Measurements from ENCODE around the gene GPS2.
A peak's percentile ranks its signal among the peaks of the same experiment; 100 is the strongest.

The GPS2 gene

DNA sequence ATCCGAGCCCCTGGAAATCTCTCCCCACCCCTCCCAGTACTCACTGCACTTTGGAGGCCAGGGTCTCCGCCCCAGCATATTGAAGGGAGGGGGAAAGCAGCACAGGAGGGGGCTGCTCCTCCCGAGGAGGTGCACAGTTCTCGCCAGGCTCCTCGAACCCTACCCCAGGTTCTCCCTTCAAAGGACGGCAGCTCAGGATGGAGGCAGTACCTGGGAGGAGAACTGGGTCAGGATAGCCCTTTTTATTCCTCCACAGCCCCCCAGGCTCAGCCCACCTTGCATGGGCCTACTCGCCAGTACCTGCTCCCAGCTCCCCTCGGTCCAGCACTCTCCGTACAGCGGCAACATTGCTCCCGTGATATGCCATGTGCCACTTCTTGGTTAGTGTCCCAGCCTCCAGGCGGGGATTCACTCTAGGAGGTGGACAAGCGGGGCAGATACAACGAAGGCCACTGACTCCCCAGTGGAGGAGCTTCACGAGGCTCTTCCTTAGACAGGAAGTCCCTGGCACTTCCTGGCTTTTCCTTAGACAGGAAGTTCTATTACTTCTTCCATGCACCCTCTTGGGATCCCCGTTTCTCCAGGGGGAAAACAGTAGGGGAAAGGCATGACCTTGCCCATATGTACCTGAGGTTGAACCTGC lies 2.1 kb upstream of the GPS2 start:
- DNase-seq (ENCODE audit: low spot score): no peak

DNA sequence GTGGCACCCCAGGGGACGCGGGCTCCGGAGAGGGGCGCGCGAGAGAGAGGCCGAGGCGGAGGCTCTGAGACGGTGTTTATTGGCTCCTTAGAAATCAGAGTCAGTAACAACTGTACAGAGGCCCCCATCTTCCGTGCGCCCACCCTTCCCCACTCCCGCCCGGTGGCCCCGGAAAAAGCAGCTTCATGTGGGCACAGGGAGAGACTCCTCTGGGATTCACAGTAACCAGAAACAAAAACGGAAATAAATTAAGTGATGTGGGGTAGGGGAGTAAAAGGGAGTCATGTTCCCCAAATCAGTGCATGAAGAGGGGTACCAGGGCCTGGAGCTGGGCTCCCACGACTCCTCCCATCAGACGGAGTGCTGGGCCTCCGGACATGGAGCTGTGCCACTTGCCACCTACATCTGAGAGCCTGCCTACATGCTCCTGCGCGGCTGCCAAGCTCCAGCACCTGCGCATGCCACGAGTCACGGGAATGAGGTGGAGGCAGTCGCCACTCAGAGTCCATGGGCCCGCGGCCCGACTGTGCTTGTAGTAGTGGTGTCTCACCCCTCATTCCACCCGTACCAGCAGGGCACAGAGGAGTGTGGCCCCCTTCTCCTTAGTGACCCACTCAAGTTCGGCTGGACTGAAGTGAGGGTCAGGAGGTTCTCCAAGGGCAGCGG lies 543 bp upstream of the GPS2 start:
- no peak for DNase-seq (ENCODE audit: low spot score)

DNA sequence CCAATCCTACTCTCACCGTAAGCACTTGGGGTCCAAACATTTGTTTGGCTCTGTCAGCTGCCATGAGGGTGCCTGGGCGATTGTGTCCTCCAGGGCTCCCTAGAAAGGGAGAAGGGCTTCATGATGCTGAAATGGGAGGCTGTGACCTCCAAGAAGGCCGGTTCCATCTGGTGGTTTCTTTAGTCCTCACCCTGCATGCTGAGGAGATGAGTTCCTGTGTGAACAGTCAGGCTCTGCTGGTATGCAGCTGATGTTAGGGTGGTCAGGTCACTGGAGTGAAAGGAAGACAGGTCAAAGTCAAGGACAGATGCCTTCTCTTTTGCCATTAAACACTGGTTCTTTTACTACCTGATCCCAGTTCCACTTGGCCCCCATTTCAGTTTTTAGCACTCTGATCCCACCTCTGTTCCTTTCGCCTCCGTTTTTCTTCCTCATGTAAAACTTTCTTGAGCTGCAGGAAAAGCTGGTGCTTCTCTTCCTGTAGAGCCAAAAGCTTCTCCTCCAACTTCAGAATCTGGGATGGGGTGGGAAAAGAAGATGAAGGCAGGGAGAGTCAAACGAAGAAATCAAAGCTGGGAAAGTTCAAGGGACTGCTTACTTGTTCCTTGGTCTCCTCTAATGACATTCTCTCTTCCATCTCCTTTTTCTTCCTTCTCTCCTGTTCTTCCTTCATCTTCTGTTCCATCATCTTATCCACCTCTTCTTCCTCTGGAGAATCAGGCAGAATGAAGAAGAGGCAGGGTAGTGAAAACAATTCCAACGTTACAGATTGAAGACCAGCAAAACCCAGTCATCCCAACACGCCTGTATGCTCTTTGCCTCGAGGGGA lies 1.1 kb downstream of the GPS2 start:
- no peak for DNase-seq (ENCODE audit: low spot score)

DNA sequence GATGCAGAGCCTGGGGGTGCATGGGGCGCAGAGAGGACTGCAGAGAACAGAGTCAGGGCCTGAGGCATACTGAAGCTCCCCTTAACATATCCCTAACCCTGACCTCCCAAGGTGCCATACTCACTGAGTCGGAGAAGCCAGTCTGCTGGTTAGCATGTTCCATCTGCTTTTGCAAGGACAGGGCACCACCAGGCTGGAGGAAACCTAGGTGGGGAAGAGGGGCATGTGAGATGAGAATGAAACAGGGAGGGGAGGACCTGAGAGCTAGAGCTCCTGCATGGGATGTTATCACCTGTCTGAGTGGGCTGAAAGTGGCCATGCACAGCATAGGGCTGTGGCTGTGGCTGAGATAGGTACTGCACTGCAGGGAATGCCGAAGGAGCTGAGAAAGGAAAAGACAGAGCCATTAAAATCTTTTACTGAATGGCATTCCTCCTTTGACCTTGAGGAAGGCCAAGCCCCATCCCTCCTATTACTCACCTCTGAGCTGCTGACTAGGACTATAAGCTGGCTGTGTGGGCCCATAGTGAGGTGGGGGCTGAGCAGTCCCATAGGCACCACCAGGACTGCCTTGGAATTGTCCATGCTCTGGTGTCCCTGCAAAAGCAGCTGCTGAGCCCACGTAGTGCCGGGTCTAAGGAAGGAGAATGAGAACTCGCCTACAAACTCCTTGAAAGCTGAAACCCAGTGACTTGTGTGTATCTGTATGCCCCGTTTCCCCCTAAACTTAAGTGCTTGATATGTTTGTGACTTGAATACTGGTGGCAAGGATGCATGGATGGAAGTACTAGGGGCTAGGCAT lies 1.9 kb downstream of the GPS2 start:
- no peak for DNase-seq (ENCODE audit: low spot score)

DNA sequence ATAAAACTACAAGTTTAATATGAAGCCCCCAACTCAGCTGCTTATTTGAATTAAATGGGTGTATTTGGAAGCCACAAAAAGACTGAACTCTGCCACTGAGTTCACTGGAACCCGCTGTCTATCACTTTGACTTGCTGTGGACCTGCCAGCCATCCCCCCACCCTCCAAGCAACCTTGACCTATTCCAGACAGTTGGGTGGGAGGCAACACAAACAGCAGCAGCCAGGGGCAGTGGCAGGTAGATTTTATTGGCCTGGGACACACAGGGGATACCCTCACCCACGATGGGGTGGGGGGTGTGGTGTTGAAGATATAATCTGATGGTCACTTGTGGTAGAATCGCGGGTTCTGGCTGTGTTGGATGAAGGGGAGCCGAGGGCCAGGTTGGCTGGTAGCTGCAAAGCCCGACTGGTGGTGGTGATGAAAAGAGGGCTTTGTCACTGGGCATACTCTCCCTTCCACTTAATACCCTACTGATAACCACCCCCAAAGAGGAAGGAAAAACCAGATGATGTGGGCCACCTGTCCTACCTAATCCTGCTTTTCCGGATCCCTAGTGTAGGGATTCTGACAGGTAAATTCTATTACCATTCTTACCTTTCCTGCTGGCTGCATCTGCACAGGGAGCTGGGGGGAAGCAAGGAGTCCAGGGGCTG lies 2.6 kb downstream of the GPS2 start:
- DNase-seq (ENCODE audit: low spot score): no peak

DNA sequence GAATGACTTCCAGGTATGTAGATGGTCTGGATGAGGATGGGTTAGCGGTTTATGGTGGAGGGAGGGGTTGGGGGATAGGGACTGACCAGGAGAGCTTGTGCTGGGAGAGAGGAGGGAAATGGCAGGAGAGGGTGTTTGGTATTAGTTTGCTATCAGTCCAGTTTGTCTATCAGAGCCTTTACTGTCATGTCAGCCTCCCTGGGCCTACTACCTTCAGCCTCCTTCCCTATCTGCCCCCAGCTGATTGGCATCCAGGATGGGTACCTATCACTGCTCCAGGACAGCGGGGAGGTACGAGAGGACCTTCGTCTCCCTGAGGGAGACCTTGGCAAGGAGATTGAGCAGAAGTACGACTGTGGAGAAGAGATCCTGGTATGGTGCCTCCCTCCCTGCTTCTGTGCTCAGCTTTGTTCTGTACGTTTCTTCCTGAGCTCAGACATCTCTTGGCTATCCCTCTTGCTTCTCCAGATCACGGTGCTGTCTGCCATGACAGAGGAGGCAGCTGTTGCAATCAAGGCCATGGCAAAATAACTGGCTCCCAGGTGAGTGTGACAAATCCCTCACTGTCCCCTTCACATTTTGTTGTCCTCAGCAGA lies 4.0 kb downstream of the GPS2 start:
- no peak for DNase-seq (ENCODE audit: low spot score)

DNA sequence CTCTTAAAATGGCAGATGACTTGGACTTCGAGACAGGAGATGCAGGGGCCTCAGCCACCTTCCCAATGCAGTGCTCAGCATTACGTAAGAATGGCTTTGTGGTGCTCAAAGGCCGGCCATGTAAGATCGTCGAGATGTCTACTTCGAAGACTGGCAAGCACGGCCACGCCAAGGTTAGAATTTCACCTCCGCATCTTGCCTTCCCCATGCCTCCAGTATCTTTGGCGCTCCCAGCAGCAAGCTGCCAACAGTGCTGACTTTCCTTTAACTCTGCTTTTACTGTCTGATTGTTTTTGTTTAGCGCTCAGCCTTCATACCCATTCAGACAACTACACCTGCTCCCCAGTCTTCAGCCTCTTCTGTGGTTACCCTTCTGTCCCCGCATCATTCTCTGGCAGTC lies 5.5 kb downstream of the GPS2 start:
- DNase-seq (ENCODE audit: low spot score): no peak

DNA sequence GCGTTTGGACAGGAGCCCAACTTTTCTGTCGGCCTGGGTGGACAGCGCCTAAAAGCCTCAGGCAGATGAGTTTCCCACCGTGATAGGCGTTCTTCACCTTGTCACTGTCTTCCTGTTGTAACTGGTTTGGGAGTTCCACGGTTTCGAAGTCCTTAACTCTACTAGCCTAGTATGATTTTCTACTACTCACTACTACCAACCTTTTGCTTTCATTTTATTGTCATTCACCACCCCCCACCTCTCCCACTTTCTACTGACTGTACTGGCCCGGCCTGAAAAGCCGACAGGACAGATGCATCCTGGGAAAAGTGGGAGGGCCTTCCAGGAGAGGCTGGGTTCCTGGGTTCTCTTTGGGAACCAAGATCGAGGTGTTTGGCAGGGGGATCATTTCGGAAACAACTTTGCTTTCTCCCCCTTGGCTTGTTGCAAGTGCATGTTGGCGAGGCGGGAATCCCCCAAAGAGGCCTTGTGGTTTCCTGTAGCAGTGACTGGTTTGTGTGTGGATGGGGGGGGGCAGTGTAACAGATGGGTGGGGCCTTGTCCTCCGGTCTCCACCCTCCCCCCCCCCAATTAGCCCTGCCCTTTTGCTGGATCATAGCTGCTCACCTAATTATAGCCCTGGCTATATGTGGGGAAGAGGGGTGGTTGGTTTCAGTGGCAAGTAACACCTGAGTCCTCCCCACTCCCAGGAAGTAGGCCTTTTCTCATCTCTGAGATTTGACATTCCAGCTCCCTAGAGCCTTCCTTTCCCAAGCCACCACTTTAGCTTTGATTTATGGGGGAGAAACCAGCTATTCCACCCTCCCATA lies 6.3 kb downstream of the GPS2 start:
- peak; percentile 79 for DNase-seq (ENCODE audit: low spot score)

DNA sequence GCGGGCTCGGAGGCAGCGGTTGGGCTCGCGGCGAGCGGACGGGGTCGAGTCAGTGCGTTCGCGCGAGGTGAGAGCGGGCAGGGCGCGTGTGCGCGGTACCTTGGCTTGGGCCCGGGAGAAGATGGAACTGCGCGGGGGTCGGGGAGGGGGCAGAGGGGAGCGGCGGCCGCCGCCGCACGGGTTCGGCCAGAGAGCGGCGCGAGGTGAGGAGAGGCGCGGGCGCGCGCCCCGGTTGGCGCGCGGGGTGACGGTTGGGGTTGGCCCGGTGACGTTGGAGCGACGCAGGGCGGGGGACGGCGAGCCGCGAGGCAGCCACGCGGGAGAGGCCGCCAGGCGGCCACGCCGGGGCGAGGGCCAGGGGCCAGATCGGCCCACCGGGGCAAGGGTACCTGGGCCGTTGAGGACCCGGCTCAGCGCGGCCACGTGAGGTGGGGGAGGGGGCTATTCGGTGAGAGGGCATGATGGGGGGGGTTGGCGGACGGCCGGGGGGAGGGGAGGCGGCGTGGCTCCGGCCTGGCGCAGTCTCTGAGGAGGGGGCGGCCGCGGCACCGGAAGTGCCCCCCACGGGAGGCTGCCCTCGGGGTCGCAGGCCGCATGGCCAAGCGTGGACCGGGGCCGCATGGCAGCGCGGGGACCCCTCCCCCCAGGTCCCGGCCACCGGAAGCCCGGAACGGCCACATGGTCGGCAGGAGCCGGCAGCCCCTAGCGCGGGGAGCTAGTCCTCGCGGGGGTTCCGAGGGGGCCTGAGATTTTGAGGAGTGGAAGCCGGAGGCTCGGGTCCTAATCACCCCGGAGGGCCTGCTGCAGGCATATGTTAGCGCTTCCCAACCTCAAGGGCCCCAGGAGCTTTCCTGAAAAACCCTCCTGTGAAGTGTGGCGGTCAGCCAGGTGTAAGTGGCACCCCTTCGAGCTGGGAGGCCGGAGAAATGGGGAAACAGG lies 7.2 kb downstream of the GPS2 start:
- no peak for DNase-seq (ENCODE audit: low spot score)

DNA sequence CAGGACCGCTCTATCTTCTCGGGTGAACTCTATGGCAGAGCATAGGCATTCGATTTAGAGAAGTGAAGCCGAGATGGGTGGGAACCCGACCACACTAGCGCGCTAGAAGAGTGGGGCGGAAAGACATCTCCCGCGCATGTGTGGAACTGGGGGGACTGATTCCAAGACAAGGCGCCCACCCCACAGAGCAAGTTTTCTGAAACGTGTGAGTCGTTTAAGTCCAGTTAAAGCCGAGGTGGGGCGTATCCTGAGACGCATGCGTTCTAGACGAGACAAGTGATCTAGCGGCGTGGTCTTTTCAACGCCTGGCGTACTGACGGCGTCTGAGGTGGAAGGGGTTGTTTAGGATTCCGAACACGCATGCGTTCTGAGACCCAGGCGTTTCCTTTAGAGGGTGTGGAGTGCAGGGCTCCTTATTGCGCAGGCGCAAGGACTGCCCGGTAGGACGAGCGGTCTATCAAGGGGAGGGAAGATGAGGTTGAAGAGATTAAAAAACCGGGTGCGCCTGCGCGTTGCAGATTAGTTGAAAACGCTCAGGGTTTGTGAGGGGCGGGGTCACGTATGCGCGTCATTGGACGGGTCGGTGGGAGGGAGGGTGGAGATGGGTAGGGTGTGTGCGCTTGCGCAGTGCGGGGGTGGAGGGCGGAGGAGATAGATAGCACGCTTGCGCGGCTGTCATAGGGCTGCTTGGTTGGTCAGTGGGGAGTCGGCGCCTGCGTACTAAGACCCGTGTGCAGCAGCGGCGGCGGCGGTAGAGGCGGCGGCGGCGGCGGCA lies 8.1 kb downstream of the GPS2 start, which contains the start of gene EIF5A:
EIF5A (plus strand) TSS at position 718 of the 775 bp plus-strand sequence. CDS start 2,008 bp downstream, outside the sequence.
- peak; percentile 100 for DNase-seq (ENCODE audit: low spot score)

DNA sequence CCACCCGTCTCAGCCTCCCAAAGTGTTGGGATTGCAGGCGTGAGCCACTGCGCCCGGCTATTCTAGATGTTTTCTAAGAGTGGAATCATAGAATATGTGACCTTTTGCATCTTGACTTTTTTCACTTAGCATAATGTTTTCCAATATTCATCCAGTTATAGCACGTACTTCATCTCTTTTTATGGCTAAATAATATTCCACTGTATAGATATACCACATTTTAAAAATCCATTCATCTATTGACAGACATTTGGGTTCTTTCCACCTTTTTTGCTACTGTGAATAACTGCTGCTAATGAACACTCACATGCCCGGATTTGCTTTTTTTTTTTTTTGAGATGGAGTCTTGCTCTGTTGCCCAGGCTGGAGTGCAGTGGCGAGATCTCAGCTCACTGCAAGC lies 11.0 kb downstream of the GPS2 start:
- DNase-seq (ENCODE audit: low spot score): no peak

DNA sequence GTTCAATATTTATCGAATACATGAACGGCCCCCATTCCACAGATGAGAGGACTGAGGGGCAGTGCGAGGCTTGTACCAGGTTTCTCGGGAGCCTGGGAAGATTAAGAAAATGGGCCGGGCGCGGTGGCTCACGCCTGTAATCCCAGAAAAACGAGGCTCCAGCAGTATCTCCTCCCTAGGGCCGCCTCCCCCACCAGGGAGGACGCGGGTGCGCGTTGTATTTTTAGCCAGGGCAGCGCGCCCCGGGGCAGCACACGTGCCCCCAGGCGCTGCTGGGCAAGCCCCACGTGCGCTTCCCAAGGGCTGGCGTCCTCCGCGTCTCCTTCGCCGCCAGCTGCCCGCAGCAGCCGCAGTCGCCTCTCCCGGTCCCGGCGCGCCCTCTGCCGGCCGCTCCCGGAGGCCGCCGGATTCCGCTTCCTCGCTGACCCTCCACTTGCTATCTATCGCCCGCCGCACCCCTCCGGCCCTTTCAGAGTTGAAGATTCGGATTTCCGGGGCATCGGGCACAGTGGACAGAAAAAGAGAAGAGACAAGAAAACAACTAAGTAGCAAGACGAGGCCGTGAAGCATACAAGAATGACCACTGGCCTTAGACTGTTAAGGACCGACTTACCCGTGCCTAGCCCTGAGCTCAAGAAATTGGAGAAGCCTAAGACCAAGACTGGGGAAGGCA lies 18.8 kb downstream of the GPS2 start:
- peak; percentile 89 for DNase-seq (ENCODE audit: low spot score)

DNA sequence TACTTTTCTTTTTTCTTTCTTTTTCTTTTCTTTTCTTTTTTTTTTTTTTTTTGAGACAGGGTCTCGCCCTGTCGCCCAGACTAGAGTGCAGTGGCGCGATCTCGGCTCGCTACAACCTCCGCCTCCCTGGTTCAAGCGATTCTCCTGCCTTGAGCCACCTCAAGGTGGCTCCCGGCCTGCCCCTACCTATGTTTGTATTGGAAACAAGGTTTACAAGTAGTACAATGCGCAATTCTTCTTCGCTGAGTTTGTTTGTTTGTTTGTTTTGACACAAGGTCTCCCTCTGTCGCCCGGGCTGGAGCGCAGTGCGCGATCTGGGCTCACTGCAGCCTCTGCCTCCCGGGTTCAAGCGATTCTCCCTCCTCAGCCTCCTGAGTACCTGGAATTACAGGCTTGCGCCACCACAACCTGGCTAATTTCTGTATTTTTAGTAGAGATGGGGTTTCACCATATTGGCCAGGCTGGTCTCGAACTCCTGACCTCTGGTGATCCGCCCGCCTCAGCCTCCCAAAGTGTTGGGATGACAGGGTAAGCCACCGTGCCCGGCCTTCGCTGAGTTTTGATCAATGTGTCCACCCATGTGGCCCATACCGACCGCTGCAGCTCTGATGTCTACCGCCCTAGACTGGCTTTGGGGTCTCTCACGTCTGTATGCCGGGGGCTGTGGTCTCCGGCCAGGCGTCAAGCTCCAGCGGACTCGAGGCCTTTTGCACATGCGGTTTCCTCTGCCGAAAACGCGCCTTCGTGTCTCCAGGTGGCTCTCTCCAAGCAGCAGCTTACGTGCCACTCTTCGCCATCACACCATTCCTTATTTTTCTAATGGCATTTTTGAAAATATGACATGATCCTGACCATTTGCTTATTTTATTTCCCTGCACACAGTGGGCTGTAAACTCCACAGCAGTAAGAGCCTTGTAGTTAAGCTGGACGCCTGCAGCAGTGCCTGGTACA lies 19.7 kb downstream of the GPS2 start:
- DNase-seq (ENCODE audit: low spot score): peak; percentile 61

DNA sequence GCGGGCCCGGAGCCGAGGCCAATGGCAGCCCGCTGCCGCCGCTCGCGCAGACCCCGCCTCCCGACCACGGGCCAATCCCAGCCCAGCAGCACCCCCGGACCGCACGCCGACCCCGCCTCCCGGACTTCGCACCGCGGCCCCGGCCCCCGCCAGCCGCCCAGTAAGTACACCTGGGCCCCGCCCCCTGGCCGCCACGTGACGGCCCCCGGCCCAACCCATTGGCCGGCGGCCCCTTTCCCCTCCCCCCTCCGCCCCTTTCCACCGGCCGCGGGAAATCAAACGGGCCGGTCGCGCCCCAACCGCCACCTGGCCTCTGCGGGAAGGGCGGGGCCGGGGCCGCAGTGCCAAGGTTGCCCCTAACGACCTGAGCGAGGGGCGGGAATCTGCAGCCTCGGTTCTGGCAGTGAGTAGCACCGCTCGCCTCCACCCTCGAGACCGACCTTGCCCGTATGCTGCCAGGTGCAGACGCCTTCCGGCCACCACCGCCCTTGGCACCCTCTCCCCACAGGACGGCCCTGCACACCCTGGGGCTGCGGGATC lies 20.5 kb downstream of the GPS2 start, which contains the start of gene YBX2:
YBX2 (minus strand) TSS at position 26 of the 540 bp plus-strand sequence. CDS start 139 bp downstream, outside the sequence.
- peak; percentile 71 for DNase-seq (ENCODE audit: low spot score)

DNA sequence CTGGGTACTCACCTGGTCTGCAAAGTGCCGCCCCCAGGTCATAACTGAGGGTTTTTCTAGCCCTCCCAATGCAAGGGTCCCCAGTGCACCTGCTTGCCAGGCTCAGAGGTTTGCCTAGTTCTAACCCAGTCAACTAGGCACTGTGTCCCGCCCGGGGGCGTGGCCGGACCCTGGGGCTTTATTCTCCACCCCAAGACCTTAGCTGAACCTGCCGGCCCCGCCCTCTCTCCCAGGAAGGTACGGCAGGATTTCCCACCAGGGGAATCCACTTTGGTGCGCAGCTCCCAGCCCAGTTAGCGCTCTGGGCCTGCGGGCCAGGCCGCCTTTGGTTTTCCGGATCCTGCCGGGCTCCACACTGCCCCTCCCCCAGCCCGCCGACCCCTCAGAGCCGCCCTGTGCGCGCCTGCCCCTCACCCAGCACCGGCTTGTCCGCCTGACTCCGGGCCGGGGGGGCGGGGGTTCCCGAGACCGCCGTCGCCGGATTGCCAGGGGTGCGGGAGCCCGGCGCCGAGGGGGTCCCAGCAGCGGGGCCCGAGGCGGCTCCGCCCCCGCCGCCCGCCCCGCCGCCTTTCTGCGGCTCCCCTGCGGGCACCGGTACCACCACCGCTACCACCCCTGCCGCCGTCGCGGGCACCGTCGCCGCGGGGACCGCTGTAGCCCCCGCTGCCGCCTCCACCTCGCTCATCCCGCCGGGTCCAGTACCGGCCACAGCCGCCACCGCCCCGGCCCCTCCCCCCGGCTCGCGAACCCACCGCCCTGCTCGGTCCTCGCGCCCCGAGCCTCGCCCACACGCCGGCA lies 21.1 kb downstream of the GPS2 start:
- peak; percentile 62 for DNase-seq (ENCODE audit: low spot score)

Measured in left forelimb (tissue), 1 donor.